SK-N-SH treated with all-trans-retinoic acid at 6 μM for 48 hours (cell line): ENCODE results near the gene ASTN2.

Experiments used
- ATAC-seq: fragments of 200-7000 bp; cut with Tn5 transposase; 3 replicates; pipeline ENCODE4 v1.9.1; 2020; ENCODE audit warnings: mild to moderate bottlenecking, moderate library complexity
- ARNTL ChIP-seq: fragments of 450-650 bp; formaldehyde crosslinking; IDR thresholded peaks from 2 replicates; pipeline ENCODE4 v1.5.0; 2020; ENCODE audit warnings: low read depth, mild to moderate bottlenecking, moderate library complexity, borderline replicate concordance
- CSDC2 ChIP-seq: fragments of 250-450 bp; sonication (Bioruptor Pico); IDR thresholded peaks from 2 replicates; pipeline ENCODE4 v1.5.0; 2020; ENCODE audit warnings: mild to moderate bottlenecking, moderate library complexity
- CSRNP3 ChIP-seq: fragments of 250-450 bp; sonication (Bioruptor Pico); IDR thresholded peaks from 2 replicates; pipeline ENCODE4 v1.5.1; 2021; ENCODE audit warnings: mild to moderate bottlenecking, moderate library complexity
- ESRRG ChIP-seq: fragments of 250-450 bp; sonication (Bioruptor Pico); IDR thresholded peaks from 2 replicates; pipeline ENCODE4 v1.6.1; 2021; ENCODE audit warnings: mild to moderate bottlenecking
- GLIS3 ChIP-seq: fragments of 250-450 bp; sonication (Bioruptor Pico); IDR thresholded peaks from 2 replicates; pipeline ENCODE4 v1.5.0; 2020; ENCODE audit warnings: mild to moderate bottlenecking, moderate library complexity
- ISL1 ChIP-seq: fragments of 250-450 bp; sonication (Bioruptor Pico); IDR thresholded peaks from 2 replicates; pipeline ENCODE4 v2.1.2; 2022; ENCODE audit warnings: mild to moderate bottlenecking, moderate library complexity
- OSR1 ChIP-seq: fragments of 250-450 bp; sonication (Bioruptor Pico); IDR thresholded peaks from 2 replicates; pipeline ENCODE4 v1.8.0; 2022; ENCODE audit warnings: moderate library complexity, mild to moderate bottlenecking, inconsistent platforms
- PPARA ChIP-seq: fragments of 250-450 bp; sonication (Bioruptor Pico); IDR thresholded peaks from 2 replicates; pipeline ENCODE4 v1.5.0; 2020; ENCODE audit warnings: mild to moderate bottlenecking, borderline replicate concordance
- RARB ChIP-seq: fragments of 250-450 bp; sonication (Bioruptor Pico); IDR thresholded peaks from 2 replicates; pipeline ENCODE4 v1.8.0; 2021; ENCODE audit warnings: mild to moderate bottlenecking, moderate library complexity
- SNAI2 ChIP-seq: fragments of 250-450 bp; sonication (Bioruptor Pico); IDR thresholded peaks from 2 replicates; pipeline ENCODE4 v1.5.0; 2020; ENCODE audit warnings: mild to moderate bottlenecking, moderate library complexity
- TCF4 ChIP-seq: fragments of 250-450 bp; sonication (Bioruptor Pico); IDR thresholded peaks from 2 replicates; pipeline ENCODE4 v1.8.0; 2021; ENCODE audit warnings: mild to moderate bottlenecking, moderate library complexity, borderline replicate concordance
- ZC3H10 ChIP-seq: fragments of 250-450 bp; sonication (Bioruptor Pico); IDR thresholded peaks from 2 replicates; pipeline ENCODE4 v1.5.1; 2021; ENCODE audit warnings: mild to moderate bottlenecking, moderate library complexity
- ZFP3 ChIP-seq: fragments of 250-450 bp; sonication (Bioruptor Pico); IDR thresholded peaks from 2 replicates; pipeline ENCODE4 v1.5.0; 2020; ENCODE audit warnings: mild to moderate bottlenecking, moderate library complexity
- ZNF565 ChIP-seq: fragments of 450-650 bp; formaldehyde crosslinking; conservative IDR thresholded peaks from 2 replicates; pipeline ENCODE4 v1.5.0; 2020; ENCODE audit warnings: low read depth, mild to moderate bottlenecking, moderate library complexity
- ZNF70 ChIP-seq: fragments of 450-650 bp; formaldehyde crosslinking; IDR thresholded peaks from 2 replicates; pipeline ENCODE4 v1.5.0; 2020; ENCODE audit warnings: mild to moderate bottlenecking, moderate library complexity
- ZNF8 ChIP-seq: fragments of 450-650 bp; formaldehyde crosslinking; IDR thresholded peaks from 2 replicates; pipeline ENCODE4 v1.5.0; 2020; ENCODE audit warnings: mild to moderate bottlenecking, moderate library complexity
- TF ChIP-seq, protein P1 (sequence below): fragments of 250-450 bp; sonication (Bioruptor Pico); IDR thresholded peaks from 2 replicates; pipeline ENCODE4 v1.8.0; 2020; ENCODE audit warnings: mild to moderate bottlenecking, moderate library complexity, borderline replicate concordance
- TF ChIP-seq, protein P2 (sequence below): fragments of 250-450 bp; sonication (Bioruptor Pico); IDR thresholded peaks from 2 replicates; pipeline ENCODE4 v1.5.0; 2020; ENCODE audit warnings: mild to moderate bottlenecking, moderate library complexity
- TF ChIP-seq, protein P3 (sequence below): fragments of 250-450 bp; sonication (Bioruptor Pico); IDR thresholded peaks from 2 replicates; pipeline ENCODE4 v1.8.0; 2021; ENCODE audit warnings: low read depth, mild to moderate bottlenecking, moderate library complexity, borderline replicate concordance

Gene ASTN2

DNA sequence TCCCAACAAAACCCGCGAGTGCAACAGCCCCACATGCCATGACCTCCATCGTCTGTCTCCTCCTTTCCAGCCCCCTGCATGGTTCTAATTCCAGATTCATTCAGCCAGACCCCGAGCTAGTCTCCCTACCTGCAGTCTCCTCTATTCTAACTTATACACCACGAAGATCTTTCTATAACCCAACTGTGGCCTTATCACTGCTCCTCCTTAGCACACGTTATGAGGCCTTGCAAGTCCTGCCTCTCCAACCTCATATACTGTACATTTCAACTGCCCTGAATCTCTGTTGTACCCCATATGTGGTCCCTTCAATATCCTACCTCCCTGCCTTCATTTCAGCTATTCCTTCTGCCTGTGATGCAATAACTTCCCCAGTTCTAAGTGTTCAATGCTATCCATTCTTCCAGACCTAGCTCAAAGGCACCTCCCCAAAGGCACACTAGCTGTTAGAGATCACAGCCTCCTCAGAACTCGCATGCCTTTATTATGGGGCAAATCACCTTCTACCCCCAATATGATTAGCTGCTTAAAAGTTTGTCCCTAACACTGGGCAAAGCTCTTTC lies 942.8 kb downstream of the ASTN2 start:
- no peak for ATAC-seq
- TF ChIP-seq GLIS3, result no peak
- TF ChIP-seq ZFP3, result no peak

DNA sequence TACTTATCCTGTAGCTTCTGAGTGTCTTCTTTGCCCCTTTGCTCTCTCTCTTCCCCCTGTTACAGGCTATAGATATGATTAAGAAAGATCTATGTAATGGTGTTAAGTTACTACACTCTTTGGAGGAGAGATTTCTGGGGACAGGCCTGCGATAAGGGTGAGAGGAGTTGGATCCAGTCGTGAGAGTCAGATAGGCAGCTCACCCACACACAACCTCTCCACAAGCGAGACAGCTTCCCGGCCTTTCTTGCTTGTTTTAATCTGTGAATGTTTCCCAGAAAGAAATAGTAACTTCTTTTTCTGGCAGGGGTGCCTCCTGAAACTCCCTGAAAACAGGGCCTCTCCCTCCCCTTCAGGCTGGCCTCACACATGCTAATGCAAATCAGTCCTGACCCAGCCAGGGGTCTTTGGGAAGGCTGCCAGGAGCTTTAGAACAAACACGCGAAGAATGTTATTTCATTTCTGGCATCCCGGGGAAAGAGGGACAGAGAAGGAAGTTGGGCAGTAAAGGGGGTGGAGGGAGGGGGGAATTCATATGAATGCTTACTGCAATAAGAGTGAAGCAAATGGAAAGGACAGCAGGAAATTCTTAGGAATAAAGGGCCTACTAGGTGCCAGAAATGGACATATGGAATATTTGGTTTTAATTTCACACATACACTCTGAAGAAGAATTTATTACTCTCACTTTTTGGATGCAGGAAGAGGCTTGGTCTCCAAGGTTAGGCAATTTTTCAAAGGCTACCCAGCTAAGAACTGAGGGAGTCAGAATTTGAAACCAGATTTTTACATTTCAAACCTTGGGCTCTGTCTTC lies 943.6 kb downstream of the ASTN2 start:
- peak; percentile 81 for TF ChIP-seq ZNF70 (CRISPR knock-in tag)
- TF ChIP-seq, protein P1, sequence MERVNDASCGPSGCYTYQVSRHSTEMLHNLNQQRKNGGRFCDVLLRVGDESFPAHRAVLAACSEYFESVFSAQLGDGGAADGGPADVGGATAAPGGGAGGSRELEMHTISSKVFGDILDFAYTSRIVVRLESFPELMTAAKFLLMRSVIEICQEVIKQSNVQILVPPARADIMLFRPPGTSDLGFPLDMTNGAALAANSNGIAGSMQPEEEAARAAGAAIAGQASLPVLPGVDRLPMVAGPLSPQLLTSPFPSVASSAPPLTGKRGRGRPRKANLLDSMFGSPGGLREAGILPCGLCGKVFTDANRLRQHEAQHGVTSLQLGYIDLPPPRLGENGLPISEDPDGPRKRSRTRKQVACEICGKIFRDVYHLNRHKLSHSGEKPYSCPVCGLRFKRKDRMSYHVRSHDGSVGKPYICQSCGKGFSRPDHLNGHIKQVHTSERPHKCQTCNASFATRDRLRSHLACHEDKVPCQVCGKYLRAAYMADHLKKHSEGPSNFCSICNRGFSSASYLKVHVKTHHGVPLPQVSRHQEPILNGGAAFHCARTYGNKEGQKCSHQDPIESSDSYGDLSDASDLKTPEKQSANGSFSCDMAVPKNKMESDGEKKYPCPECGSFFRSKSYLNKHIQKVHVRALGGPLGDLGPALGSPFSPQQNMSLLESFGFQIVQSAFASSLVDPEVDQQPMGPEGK (CRISPR knock-in tag), result no peak
- TF ChIP-seq CSDC2, result no peak
- TF ChIP-seq ARNTL (CRISPR knock-in tag), result no peak
- peak; percentile 62 for ATAC-seq

GRCh38 chr9:116468793-116469527 lies 945.9 kb downstream of the ASTN2 start:
- TF ChIP-seq ZNF565 (CRISPR knock-in tag) (no peak), ESRRG (no peak), ISL1 (CRISPR knock-in tag) (no peak), SNAI2 (CRISPR knock-in tag) (no peak), ZNF8 (CRISPR knock-in tag) (no peak), PPARA (CRISPR knock-in tag) (no peak), OSR1 (CRISPR knock-in tag) (no peak)
- TF ChIP-seq, protein P2, sequence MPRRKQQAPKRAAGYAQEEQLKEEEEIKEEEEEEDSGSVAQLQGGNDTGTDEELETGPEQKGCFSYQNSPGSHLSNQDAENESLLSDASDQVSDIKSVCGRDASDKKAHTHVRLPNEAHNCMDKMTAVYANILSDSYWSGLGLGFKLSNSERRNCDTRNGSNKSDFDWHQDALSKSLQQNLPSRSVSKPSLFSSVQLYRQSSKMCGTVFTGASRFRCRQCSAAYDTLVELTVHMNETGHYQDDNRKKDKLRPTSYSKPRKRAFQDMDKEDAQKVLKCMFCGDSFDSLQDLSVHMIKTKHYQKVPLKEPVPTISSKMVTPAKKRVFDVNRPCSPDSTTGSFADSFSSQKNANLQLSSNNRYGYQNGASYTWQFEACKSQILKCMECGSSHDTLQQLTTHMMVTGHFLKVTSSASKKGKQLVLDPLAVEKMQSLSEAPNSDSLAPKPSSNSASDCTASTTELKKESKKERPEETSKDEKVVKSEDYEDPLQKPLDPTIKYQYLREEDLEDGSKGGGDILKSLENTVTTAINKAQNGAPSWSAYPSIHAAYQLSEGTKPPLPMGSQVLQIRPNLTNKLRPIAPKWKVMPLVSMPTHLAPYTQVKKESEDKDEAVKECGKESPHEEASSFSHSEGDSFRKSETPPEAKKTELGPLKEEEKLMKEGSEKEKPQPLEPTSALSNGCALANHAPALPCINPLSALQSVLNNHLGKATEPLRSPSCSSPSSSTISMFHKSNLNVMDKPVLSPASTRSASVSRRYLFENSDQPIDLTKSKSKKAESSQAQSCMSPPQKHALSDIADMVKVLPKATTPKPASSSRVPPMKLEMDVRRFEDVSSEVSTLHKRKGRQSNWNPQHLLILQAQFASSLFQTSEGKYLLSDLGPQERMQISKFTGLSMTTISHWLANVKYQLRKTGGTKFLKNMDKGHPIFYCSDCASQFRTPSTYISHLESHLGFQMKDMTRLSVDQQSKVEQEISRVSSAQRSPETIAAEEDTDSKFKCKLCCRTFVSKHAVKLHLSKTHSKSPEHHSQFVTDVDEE (CRISPR knock-in tag), result no peak
- TF ChIP-seq, protein P3, sequence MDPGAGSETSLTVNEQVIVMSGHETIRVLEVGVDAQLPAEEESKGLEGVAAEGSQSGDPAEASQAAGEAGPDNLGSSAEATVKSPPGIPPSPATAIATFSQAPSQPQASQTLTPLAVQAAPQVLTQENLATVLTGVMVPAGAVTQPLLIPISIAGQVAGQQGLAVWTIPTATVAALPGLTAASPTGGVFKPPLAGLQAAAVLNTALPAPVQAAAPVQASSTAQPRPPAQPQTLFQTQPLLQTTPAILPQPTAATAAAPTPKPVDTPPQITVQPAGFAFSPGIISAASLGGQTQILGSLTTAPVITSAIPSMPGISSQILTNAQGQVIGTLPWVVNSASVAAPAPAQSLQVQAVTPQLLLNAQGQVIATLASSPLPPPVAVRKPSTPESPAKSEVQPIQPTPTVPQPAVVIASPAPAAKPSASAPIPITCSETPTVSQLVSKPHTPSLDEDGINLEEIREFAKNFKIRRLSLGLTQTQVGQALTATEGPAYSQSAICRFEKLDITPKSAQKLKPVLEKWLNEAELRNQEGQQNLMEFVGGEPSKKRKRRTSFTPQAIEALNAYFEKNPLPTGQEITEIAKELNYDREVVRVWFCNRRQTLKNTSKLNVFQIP, result no peak
- no peak for ATAC-seq

GRCh38 chr9:116468369-116468768 lies 946.5 kb downstream of the ASTN2 start:
- no peak for ATAC-seq
- no peak for TF ChIP-seq ISL1 (CRISPR knock-in tag)
- no peak for TF ChIP-seq ZNF70 (CRISPR knock-in tag)
- no peak for TF ChIP-seq TCF4
- TF ChIP-seq CSRNP3 (CRISPR knock-in tag), result no peak
- TF ChIP-seq ZC3H10 (CRISPR knock-in tag), result no peak
- TF ChIP-seq, protein P3, result no peak
- TF ChIP-seq RARB (CRISPR knock-in tag), result no peak
- TF ChIP-seq PPARA (CRISPR knock-in tag), result no peak
- TF ChIP-seq ZNF8 (CRISPR knock-in tag), result no peak
- TF ChIP-seq, all 23 proteins: peak for 0
